Activated naive CD8-positive, alpha-beta T cell treated with anti-CD3 and anti-CD28 coated beads for 36 hours (primary cell): ENCODE measurements around the gene TRPV5. TPM values are rescaled to one million over a fixed set of nuclear protein-coding genes. Genes with fewer than 3 reads are reported as not detected.

Experiments used
- DNase-seq: peaks from one replicate; pipeline ENCODE4 v3.0.0; 2021
- H3K27ac Mint-ChIP-seq: one replicate; pipeline ENCODE4 v1.8.0; 2022; ENCODE audit warnings: mild to moderate bottlenecking, moderate library complexity, mixed read lengths
- H3K27me3 Mint-ChIP-seq: one replicate; pipeline ENCODE4 v1.8.0; 2022; ENCODE audit warnings: mild to moderate bottlenecking, mixed read lengths
- H3K36me3 Mint-ChIP-seq: one replicate; pipeline ENCODE4 v1.8.0; 2021; ENCODE audit warnings: mild to moderate bottlenecking, mixed read lengths
- H3K4me1 Mint-ChIP-seq: one replicate; pipeline ENCODE4 v1.8.0; 2021; ENCODE audit warnings: mixed read lengths
- H3K4me3 Mint-ChIP-seq: one replicate; pipeline ENCODE4 v1.8.0; 2022; ENCODE audit warnings: mild to moderate bottlenecking, moderate library complexity, mixed read lengths
- H3K9me3 Mint-ChIP-seq: one replicate; pipeline ENCODE4 v1.8.0; 2022; ENCODE audit warnings: mixed read lengths
- total RNA-seq, 2 experiments: library from RNA; stranded (reverse); gene quantifications; one replicate each; pipeline ENCODE4 v1.2.3, GENCODE V29; 2021

The TRPV5 gene
- total RNA-seq, 2 experiments from 2014 or later: not detected

- H3K27ac Mint-ChIP-seq: peak overlapping the region; percentile 58
- DNase-seq: no peak
- no peaks in the 10 kb centered on the region for H3K9me3 Mint-ChIP-seq
- no peak overlapping the region for H3K4me3 Mint-ChIP-seq
- H3K27me3 Mint-ChIP-seq: no peaks in the 10 kb centered on the region
- peaks cover 1% of the 10 kb centered on the region for H3K36me3 Mint-ChIP-seq
- H3K4me1 Mint-ChIP-seq: peaks cover 3% of the 10 kb centered on the region
These were observed 65.2 kb downstream of the TRPV5 start for GRCh38 chr7:142868188-142868985.

GRCh38 chr7:142867398-142868187 lies 66.0 kb downstream of the TRPV5 start:
- no peak overlapping the region for H3K27ac Mint-ChIP-seq
- no peak for DNase-seq

GRCh38 chr7:142867097-142867378 lies 66.5 kb downstream of the TRPV5 start:
- Mint-ChIP-seq H3K36me3 (peaks cover 1% of the 10 kb centered on the region), H3K4me3 (no peak overlapping the region), H3K9me3 (no peaks in the 10 kb centered on the region), H3K27me3 (no peaks in the 10 kb centered on the region), H3K27ac (no peak overlapping the region), H3K4me1 (peaks cover 3% of the 10 kb centered on the region)
- no peak for DNase-seq

More at GRCh38 chr7:142867398-142868187, 66.0 kb downstream of the TRPV5 start:
- Mint-ChIP-seq H3K4me1 (peaks cover 3% of the 10 kb centered on the region), H3K4me3 (no peak overlapping the region), H3K27me3 (no peaks in the 10 kb centered on the region), H3K9me3 (no peaks in the 10 kb centered on the region), H3K36me3 (peaks cover 1% of the 10 kb centered on the region)

GRCh38 chr7:142866361-142867096 lies 67.0 kb downstream of the TRPV5 start:
- no peak for DNase-seq
- peaks cover 1% of the 10 kb centered on the region for H3K36me3 Mint-ChIP-seq
- no peaks in the 10 kb centered on the region for H3K27me3 Mint-ChIP-seq
- peaks cover 3% of the 10 kb centered on the region for H3K4me1 Mint-ChIP-seq
- no peaks in the 10 kb centered on the region for H3K9me3 Mint-ChIP-seq
- H3K27ac Mint-ChIP-seq: no peak overlapping the region
- no peak overlapping the region for H3K4me3 Mint-ChIP-seq

- Mint-ChIP-seq H3K27me3 (no peaks in the 10 kb centered on the region), H3K36me3 (peaks cover 1% of the 10 kb centered on the region), H3K9me3 (no peaks in the 10 kb centered on the region), H3K4me1 (peaks cover 3% of the 10 kb centered on the region), H3K27ac (no peak overlapping the region), H3K4me3 (no peak overlapping the region)
- no peak for DNase-seq
These were observed 67.8 kb downstream of the TRPV5 start for GRCh38 chr7:142865766-142866165.

- Mint-ChIP-seq H3K4me3 (no peak overlapping the region), H3K4me1 (peaks cover 3% of the 10 kb centered on the region), H3K27me3 (no peaks in the 10 kb centered on the region), H3K27ac (peak overlapping the region; percentile 34), H3K36me3 (peaks cover 1% of the 10 kb centered on the region), H3K9me3 (no peaks in the 10 kb centered on the region)
- DNase-seq: no peak
These were observed 68.4 kb downstream of the TRPV5 start for GRCh38 chr7:142864980-142865747.

GRCh38 chr7:142863891-142864685 lies 69.5 kb downstream of the TRPV5 start:
- Mint-ChIP-seq H3K36me3 (no peaks in the 10 kb centered on the region), H3K9me3 (no peaks in the 10 kb centered on the region)
- DNase-seq: no peak

GRCh38 chr7:142862786-142863400 lies 70.7 kb downstream of the TRPV5 start:
- no peaks in the 10 kb centered on the region for H3K36me3 Mint-ChIP-seq
- H3K4me3 Mint-ChIP-seq: no peak overlapping the region
- H3K9me3 Mint-ChIP-seq: no peaks in the 10 kb centered on the region
- DNase-seq: no peak
- no peak overlapping the region for H3K27ac Mint-ChIP-seq
- H3K27me3 Mint-ChIP-seq: no peaks in the 10 kb centered on the region
- H3K4me1 Mint-ChIP-seq: peaks cover 5% of the 10 kb centered on the region

More at GRCh38 chr7:142863891-142864685, 69.5 kb downstream of the TRPV5 start:
- Mint-ChIP-seq H3K4me1 (peaks cover 5% of the 10 kb centered on the region), H3K27me3 (no peaks in the 10 kb centered on the region), H3K27ac (no peak overlapping the region), H3K4me3 (no peak overlapping the region)

- no peak for DNase-seq
- H3K36me3 Mint-ChIP-seq: no peaks in the 10 kb centered on the region
These were observed 71.2 kb downstream of the TRPV5 start for GRCh38 chr7:142862351-142862750.

GRCh38 chr7:142860968-142861367 lies 72.6 kb downstream of the TRPV5 start:
- no peak for DNase-seq
- Mint-ChIP-seq H3K27me3 (no peaks in the 10 kb centered on the region), H3K27ac (no peak overlapping the region), H3K4me3 (no peak overlapping the region), H3K4me1 (peaks cover 9% of the 10 kb centered on the region), H3K9me3 (no peaks in the 10 kb centered on the region), H3K36me3 (no peaks in the 10 kb centered on the region)

More at GRCh38 chr7:142862351-142862750, 71.2 kb downstream of the TRPV5 start:
- Mint-ChIP-seq H3K4me1 (peaks cover 5% of the 10 kb centered on the region), H3K4me3 (no peak overlapping the region), H3K27me3 (no peaks in the 10 kb centered on the region), H3K9me3 (no peaks in the 10 kb centered on the region), H3K27ac (no peak overlapping the region)

GRCh38 chr7:142859829-142860228 lies 73.7 kb downstream of the TRPV5 start:
- Mint-ChIP-seq H3K36me3 (no peaks in the 10 kb centered on the region), H3K4me1 (peaks cover 12% of the 10 kb centered on the region), H3K9me3 (no peaks in the 10 kb centered on the region), H3K4me3 (no peak overlapping the region), H3K27ac (no peak overlapping the region), H3K27me3 (no peaks in the 10 kb centered on the region)
- DNase-seq: no peak

- no peak for DNase-seq
- no peaks in the 10 kb centered on the region for H3K27me3 Mint-ChIP-seq
- H3K9me3 Mint-ChIP-seq: no peaks in the 10 kb centered on the region
- H3K36me3 Mint-ChIP-seq: no peaks in the 10 kb centered on the region
- H3K4me3 Mint-ChIP-seq: no peak overlapping the region
- no peak overlapping the region for H3K27ac Mint-ChIP-seq
- peaks cover 12% of the 10 kb centered on the region for H3K4me1 Mint-ChIP-seq
These were observed 74.1 kb downstream of the TRPV5 start for GRCh38 chr7:142859411-142859810.
